ENCODE results near the gene LCE2D.
"Not testable (repeated sequence)": the region's sequence is repeated elsewhere in the genome, so short reads cannot be mapped to it uniquely, and the experiment has no call there.

LCE2D gene

GRCh38 chr1:152663098-152663497 is at the start of gene LCE2D:
LCE2D (plus strand) TSS chr1:152663380; CDS start chr1:152664106, 726 bp downstream.
- no peak for DNase-seq

GRCh38 chr1:152613511-152613910 is 49.7 kb upstream of the LCE2D start, which contains the start of gene LCE3B:
LCE3B (plus strand) TSS chr1:152613811; CDS start chr1:152613811, 0 bp downstream.
- DNase-seq, result no peak

GRCh38 chr1:152621993-152622392 is 41.2 kb upstream of the LCE2D start:
- DNase-seq, result no peak

- no peak for DNase-seq
Measured at GRCh38 chr1:152622803-152623202, 40.4 kb upstream of the LCE2D start, which contains the start of gene LCE3A. LCE3A (minus strand) TSS chr1:152623103; CDS start chr1:152623103, 0 bp downstream.

- DNase-seq, result no peak
Measured at GRCh38 chr1:152623203-152623844, 39.9 kb upstream of the LCE2D start.

GRCh38 chr1:152626744-152627143 is 36.4 kb upstream of the LCE2D start:
- no peak for DNase-seq

- no peak for DNase-seq
Measured at GRCh38 chr1:152630596-152630995, 32.6 kb upstream of the LCE2D start.

GRCh38 chr1:152640351-152640750 is 22.8 kb upstream of the LCE2D start:
- no peak for DNase-seq

GRCh38 chr1:152643945-152644344 is 19.2 kb upstream of the LCE2D start:
- DNase-seq, result no peak

GRCh38 chr1:152645146-152645545 is 18.0 kb upstream of the LCE2D start:
- no peak for DNase-seq

GRCh38 chr1:152646656-152647055 is 16.5 kb upstream of the LCE2D start:
- DNase-seq, result no peak

GRCh38 chr1:152654110-152654509 is 9.1 kb upstream of the LCE2D start:
- DNase-seq, result peak; percentile 34

- DNase-seq, result no peak
Measured at GRCh38 chr1:152656459-152656858, 6.7 kb upstream of the LCE2D start.

- no peak for DNase-seq
Measured at GRCh38 chr1:152657677-152658076, 5.5 kb upstream of the LCE2D start.

GRCh38 chr1:152658649-152659048 is 4.5 kb upstream of the LCE2D start:
- no peak for DNase-seq

- not testable (repeated sequence) for DNase-seq
Measured at GRCh38 chr1:152666171-152666570, 3.0 kb downstream of the LCE2D start.

- DNase-seq, result no peak
Measured at GRCh38 chr1:152667648-152668047, 4.5 kb downstream of the LCE2D start.

- DNase-seq, result no peak
Measured at GRCh38 chr1:152673016-152673415, 9.8 kb downstream of the LCE2D start.

GRCh38 chr1:152674983-152675382 is 11.8 kb downstream of the LCE2D start, which contains the start of gene LCE2C:
LCE2C (plus strand) TSS chr1:152675279; CDS start chr1:152676016, 737 bp downstream.
- DNase-seq, result not testable (repeated sequence)

- no peak for DNase-seq
Measured at GRCh38 chr1:152679459-152679858, 16.3 kb downstream of the LCE2D start.

GRCh38 chr1:152681616-152682015 is 18.4 kb downstream of the LCE2D start:
- DNase-seq, result no peak

GRCh38 chr1:152683846-152684245 is 20.7 kb downstream of the LCE2D start:
- no peak for DNase-seq

- DNase-seq, result not testable (repeated sequence)
Measured at GRCh38 chr1:152685823-152686222, 22.6 kb downstream of the LCE2D start, which contains the start of gene LCE2B. LCE2B (plus strand) TSS chr1:152686123; CDS start chr1:152686844, 721 bp downstream.

- no peak for DNase-seq
Measured at GRCh38 chr1:152697701-152698600, 34.8 kb downstream of the LCE2D start, which contains the start of gene LCE2A. LCE2A (plus strand) TSS chr1:152698345; CDS start chr1:152698902, 557 bp downstream.
